Activated CD4-positive, alpha-beta T cell treated with anti-CD3 and anti-CD28 coated beads, Interleukin-2, amount 50 U/mL, for 48 hours (primary cell): Measurements from ENCODE around the gene C20orf96.
"Not testable (repeated sequence)": the region's sequence is repeated elsewhere in the genome, so short reads cannot be mapped to it uniquely, and the experiment has no call there.

Experiments
- DNase-seq, 2 experiments: peaks; one replicate each; pipeline ENCODE4 v3.0.0-alpha.2; 2020

C20orf96 gene, protein sequence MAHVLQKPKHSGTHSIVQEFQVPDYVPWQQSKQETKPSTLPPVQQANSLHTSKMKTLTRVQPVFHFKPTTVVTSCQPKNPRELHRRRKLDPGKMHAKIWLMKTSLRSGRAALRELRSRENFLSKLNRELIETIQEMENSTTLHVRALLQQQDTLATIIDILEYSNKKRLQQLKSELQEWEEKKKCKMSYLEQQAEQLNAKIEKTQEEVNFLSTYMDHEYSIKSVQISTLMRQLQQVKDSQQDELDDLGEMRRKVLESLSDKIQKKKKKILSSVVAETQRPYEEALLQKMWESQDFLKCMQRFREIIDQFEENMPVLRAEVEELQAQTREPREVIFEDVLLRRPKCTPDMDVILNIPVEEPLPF

DNA sequence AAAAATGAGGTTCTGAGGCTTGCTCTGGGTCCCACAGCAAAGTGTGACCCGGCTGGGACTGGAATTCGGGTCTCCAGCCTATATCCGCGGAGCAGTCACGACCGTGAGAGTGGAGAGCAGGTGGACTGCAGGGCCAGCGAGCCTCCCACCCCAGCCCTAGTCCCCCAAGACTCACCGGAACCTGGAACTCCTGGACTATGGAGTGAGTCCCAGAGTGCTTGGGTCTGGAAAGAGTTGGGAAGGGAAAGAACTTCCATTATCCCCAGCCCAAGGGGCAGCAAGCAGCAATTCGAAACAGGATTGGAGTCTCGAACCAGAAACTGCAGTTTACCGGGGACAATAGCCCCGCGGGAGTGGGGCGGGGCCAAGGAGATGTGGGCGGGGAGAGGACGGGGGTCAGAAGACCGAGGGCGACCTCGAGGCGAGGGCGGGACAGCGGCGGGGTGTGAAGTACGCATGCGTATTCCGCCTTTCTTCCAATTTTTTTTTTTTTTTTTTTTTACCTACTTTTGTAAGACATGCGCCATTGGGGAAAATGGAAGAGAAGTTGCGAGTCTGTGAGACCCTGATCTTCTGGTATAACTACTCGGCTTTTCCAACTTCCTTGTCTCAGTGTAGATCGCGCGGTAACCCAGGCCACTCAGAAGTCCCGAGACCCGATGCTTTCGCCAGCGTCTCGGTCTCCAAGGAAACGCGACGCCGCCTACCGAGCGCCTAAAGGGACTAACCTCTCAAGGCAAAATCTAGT lies at the start of gene C20orf96:
C20orf96 (minus strand) TSS at position 667 of the 748 bp plus-strand sequence; CDS start at position 527, 140 bp downstream.
- DNase-seq: peak; percentile 92 to 94

DNA sequence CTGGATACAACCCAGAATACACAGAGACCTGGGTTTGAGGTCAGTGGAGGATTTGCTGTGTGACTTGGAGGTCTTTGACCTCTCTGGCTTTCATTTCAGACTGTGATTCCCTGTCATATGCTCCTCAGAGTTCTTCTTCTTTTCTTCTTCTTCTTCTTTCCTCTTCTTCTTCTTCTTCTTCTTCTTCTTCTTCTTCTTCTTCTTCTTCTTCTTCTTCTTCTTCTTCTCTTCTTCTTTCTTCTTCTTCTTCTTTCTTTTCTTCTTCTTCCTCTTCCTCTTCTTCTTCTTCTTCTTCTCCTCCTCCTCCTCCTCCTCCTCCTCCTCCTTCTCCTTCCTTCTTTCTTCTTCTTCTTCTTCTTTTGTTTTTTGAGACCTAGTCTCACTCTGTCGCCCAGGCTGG lies 45.5 kb upstream of the C20orf96 start:
- not testable (repeated sequence) for DNase-seq

DNA sequence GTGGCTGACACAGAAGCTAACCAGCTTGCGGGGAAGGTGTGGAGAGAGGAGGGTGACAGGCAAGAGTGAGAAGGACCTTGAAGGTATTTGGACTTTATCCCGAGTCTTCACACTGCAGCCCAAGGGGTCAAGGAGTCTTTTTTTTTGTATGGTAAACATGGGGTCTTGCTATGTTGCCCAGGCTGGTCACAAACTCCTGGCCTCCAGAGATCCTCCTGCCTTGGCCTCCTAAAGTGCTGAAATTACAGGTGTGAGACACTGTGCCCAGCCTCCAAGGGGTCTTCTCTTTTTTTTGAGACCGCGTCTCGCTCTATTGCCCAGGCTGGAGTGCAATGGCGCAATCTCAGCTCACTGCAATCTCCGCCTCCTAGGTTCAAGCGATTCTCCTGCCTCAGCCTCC lies 44.0 kb upstream of the C20orf96 start:
- DNase-seq: no peak

DNA sequence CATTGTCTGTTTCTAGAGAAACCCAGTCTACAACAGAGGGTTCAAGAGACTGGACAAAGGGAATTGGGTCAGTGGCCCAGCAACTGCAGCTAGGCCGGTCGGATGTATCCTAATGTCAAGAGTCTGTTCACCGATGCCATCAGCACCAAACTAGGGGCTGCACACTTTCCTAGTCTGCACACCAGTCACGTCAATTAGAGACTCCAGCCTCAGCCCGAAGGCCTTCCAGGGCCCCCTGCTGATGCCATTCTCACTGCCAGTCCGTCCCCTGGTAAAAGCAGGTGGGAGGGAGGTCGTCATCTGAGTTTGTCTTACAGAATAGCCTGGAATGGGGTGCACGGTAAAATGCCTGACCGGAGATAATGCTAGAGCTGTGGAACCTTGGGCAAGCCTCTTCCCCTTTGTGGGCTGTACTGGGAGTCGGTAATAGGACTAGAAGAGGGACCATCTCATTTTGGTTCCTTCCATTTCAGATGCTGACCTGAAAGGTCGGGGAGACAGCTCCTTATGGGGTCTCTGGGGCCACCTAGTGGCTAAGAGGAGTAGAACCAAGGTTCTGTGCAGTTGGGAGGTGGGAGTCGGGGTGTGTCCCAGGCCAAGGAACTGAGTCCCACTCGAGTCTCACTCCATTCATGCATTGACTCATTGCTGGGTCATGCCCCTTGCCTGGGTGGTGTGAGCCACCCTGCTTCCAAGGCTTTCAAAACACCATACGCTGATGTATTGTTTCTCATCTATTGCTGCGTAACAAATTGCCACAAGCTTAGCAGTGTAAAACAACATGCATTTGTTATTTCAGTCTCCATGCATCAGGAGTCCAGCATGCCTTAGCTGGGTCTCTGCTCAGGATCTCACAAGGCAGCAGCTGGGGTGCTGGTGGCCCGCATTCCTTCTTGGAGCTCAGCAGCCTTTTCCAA lies 39.9 kb upstream of the C20orf96 start:
- DNase-seq: peak; percentile 51 to 65

GRCh38 chr20:329851-330232 lies 39.3 kb upstream of the C20orf96 start:
- DNase-seq: no peak

DNA sequence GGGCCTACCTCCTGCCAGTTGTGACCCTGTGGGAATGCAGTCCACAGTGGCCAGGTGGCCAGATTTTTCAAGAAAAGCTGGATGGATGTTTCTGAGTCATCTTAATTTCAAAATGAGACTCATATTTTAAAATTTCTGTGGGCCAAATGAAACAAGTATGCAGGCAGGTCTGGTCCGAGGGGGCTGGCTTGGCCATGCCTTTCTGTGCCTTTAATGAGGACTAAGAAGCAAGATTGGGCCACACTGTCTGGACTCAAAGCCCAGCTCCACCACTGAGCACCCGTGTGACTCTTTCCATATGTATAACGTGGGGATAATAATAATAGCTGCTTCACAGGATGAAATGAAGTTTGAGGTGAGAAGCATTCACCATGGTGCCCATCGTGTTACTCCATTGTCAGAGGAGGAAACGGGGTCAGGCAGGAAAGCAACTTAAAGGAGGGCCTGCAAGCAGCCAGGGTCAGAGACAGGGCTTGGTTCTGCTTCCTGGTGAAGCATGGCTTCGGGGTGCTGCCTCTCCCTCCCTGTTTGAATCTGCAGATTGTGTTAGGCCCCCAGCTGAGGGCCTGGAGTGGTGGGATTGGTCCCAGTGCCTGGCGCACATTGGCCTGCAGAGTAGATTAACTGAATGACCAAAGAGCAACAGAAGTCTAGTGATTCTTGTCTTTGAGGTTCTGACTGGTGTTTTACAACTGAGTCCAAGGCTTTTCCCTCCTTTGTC lies 38.6 kb upstream of the C20orf96 start:
- no peak for DNase-seq

DNA sequence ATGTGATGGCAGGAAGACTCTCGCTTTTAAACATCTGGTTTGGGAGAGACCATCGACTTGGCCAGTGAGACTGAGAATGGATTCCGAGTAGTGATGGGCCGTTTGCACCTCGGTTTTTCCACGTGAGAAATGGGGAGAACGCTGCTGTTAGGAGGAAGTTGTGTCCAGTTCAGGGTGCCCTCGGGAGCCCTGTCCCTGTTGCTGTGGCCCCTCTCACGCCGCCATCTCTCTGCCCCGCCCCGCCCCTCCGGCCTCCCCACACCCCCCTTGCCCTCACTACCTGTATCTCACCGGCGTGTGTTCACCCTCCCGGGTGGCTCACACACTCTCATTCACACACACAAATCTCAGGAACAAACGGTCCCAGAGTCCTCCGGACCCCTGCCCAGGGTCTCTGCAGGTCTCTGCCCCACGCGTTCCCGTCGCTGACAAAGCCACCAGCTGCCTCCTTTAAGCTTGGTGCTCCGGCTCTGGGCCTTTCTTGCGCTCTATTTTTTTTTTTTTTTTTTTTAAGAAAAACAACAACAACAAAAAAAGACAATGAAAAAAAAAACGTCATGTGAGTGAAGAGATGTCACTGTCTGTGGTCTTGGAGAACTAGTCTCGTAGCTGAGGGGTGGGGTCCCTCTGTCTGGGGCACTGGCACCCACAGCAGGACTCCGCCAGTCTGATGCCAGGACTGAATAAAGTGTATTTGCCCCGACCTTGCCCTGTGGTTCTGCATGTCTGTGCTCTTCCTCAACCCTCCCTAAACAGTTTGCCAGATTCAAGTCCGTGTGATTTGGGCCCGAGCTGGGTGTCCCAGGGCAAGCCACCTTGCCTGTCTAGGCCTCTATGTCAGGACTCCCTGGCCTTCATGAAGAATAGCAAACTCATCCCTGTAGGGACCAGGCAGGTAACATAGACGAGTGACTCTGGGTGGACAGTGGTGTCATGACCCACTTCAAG lies 37.8 kb upstream of the C20orf96 start:
- no peak for DNase-seq

- DNase-seq: peak; percentile 58 to 70
Measured at GRCh38 chr20:327186-328026, 36.9 kb upstream of the C20orf96 start.

DNA sequence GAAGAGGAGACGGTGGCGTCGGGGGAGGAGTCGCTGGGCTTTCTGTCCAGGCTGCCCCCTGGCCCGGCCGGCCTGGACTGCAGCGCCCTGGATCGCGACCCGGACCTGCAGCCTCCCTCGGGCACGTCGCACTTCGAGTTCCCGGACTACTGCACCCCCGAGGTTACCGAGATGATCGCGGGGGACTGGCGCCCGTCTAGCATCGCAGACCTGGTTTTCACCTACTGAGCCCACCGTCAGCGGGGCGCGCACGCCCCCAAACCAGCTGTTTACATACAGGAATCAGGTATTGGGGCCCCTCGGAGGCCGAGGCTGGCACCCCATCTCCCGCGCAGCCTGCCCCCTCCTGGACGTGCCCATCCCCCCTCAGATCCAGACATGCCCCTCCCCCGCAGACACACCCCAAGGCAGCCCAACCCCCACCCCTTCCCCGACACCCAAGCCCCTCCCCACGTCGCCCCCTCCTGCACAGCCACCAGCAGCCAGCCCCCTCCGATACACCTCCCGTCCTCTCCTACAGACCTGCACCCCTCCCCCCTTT lies 36.2 kb upstream of the C20orf96 start:
- DNase-seq: peak in 1 of 2 experiments; percentile 22

DNA sequence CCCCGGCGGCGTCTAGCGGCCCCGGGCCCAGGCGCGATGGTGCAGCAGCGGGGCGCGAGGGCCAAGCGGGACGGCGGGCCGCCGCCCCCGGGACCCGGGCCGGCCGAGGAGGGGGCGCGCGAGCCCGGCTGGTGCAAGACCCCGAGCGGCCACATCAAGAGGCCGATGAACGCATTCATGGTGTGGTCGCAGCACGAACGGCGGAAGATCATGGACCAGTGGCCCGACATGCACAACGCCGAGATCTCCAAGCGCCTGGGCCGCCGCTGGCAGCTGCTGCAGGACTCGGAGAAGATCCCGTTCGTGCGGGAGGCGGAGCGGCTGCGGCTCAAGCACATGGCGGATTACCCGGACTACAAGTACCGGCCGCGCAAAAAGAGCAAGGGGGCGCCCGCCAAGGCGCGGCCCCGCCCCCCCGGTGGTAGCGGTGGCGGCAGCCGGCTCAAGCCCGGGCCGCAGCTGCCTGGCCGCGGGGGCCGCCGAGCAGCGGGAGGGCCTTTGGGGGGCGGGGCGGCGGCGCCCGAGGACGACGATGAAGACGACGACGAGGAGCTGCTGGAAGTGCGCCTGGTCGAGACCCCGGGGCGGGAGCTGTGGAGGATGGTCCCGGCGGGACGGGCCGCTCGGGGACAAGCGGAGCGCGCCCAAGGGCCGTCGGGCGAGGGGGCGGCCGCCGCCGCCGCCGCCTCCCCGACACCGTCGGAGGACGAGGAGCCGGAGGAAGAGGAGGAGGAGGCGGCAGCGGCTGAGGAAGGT lies 35.5 kb upstream of the C20orf96 start:
- peak; percentile 50 to 62 for DNase-seq

GRCh38 chr20:325045-325888 lies 34.7 kb upstream of the C20orf96 start, which contains the start of gene SOX12:
Gene SOX12 (plus strand): TSS chr20:325552. CDS start chr20:325925, 373 bp downstream.
- peak; percentile 97 to 98 for DNase-seq

GRCh38 chr20:324177-325044 lies 33.9 kb upstream of the C20orf96 start:
- peak; percentile 92 to 94 for DNase-seq

DNA sequence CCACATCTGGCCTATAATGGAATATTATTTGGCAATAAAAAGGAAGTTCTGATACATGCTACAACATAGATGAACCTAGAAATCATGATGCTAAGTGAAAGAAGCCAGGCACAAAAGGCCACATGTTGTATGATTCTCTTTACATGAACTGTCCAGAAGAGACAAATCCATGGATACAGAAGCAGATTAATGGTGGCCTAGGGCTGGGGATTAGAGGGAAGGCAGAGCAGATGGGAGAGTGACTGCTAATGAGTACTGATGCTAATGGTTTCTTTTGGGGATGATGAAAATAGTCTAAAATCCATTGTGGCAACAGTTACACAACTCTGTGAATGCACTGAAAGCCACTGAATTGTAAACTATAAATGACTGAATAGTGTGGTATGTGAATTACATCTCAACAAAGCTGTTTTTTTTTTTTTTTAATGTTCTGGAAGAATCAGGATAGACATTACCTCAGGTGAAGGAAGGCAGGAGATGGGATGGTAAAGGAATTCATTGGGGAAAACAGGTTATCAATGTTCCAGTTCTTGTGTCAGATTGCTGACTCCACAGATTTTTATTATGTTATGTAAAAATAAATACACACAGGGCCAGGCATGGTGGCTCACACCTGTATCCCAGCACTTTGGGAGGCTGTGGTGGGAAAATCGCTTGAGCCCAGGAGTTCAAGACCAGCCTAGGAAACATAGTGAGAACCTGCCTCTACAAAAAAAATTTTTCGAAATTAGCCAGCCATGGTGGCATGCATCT lies 25.9 kb upstream of the C20orf96 start:
- DNase-seq: no peak

DNA sequence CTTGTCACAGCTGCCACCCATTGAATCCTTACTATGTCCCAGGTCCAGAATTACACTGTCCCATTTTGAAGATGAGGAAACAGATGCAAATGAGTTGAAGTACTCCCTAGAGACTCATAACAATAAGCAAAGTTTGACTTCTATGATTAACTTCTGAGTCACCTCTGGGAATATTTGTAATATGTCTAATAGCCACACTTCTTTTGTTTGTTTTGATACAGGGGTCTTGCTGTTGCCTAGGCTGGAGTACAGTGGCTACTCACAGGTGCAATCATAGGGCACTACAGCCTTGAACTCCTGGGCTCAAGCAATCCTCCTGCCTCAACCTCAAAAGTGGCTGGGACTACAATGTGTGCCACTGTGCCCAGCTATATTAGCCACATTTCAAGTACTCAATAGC lies 23.4 kb upstream of the C20orf96 start:
- no peak for DNase-seq

- no peak for DNase-seq
Measured at GRCh38 chr20:313402-313801, 22.9 kb upstream of the C20orf96 start.

- no peak for DNase-seq
Measured at GRCh38 chr20:312866-313265, 22.3 kb upstream of the C20orf96 start.
